ENCODE measurements around the gene PRPF38B.
"Not testable (repeated sequence)": the region's sequence is repeated elsewhere in the genome, so short reads cannot be mapped to it uniquely, and the experiment has no call there.

The PRPF38B gene

DNA sequence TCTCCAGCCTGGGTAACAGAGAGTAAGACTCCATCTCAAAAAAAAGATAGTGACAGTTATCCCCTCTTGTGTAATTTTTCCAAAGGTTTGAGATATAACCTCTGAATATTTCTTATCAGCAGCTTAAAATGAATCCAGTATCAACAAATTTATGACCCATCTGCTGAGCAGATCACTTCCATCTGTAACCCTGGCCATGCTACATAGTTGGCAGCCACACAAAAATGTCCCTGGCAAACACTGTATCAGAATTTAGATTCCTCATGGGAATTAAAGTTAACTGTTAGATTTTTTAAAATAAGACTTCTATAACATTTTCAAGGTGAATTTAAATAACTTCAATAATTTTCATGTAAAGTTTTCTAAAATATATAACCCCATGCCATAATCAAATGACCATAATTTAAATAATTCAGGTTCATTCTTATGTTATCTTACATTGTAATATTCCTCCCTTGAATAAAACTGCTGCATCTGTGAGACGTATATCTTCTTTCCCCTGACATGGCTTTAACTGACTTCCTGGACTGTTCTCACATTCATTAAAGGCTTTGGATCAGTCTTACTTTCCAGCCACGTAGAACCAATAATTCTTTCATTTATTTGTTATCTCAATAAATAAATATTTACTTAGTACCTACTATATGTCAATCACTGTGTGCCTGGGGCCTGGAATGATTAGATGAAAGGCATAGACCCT lies 5.3 kb upstream of the PRPF38B start:
- no peak for DNase-seq (ENCODE audit: insufficient read length)
- TF ChIP-seq POLR2AphosphoS5 (IDR thresholded peaks at IDR 0.05; ENCODE audit: low read depth, low read length) (no peak), TAF1 (IDR thresholded peaks at IDR 0.05; ENCODE audit: borderline replicate concordance, low read depth, low read length) (no peak), POLR2A (IDR thresholded peaks at IDR 0.05; ENCODE audit: low read depth, low read length) (no peak)
- FAIRE-seq, result no peak

DNA sequence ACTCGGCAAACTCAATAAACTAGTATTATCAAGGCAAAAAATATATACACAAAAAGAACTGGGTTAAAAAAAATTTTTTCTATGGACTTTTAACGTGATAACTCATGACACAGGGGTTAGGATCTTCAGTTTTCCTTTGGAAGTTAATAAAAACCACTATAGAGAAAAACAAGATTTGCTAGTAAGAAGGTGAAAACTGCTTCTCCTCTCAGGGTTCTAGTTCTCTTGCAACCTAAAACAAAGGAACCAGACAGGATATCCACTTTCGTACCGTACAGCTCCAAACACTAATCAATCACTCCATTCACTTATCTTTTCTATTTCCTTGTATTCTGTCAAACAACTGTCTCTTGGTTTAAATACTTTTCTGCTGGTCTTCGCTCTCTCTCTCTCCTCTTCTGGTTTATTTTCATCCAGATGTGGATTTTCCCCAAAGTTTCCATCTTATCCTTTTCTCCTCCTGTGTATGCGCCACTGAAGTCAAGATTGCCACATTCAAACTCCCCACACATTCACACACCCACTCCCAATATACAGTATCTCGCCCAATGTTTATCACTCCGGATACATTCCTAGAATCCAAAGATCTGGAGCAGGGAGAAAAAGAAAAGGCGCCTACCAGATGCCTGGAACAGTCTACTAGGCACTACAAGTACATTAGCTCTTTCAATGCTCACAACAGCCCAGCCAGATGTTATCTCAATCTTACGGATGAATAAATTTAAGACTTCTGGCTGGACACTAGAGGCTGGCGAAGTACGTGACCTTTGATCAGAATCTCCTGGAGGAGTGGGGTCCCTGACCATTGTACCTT lies 775 bp upstream of the PRPF38B start:
- FAIRE-seq (no peak), DNase-seq (ENCODE audit: insufficient read length) (no peak)
- TF ChIP-seq TAF1 (IDR thresholded peaks at IDR 0.05; ENCODE audit: borderline replicate concordance, low read depth, low read length) (no peak), POLR2A (IDR thresholded peaks at IDR 0.05; ENCODE audit: low read depth, low read length) (no peak), POLR2AphosphoS5 (IDR thresholded peaks at IDR 0.05; ENCODE audit: low read depth, low read length) (no peak)

DNA sequence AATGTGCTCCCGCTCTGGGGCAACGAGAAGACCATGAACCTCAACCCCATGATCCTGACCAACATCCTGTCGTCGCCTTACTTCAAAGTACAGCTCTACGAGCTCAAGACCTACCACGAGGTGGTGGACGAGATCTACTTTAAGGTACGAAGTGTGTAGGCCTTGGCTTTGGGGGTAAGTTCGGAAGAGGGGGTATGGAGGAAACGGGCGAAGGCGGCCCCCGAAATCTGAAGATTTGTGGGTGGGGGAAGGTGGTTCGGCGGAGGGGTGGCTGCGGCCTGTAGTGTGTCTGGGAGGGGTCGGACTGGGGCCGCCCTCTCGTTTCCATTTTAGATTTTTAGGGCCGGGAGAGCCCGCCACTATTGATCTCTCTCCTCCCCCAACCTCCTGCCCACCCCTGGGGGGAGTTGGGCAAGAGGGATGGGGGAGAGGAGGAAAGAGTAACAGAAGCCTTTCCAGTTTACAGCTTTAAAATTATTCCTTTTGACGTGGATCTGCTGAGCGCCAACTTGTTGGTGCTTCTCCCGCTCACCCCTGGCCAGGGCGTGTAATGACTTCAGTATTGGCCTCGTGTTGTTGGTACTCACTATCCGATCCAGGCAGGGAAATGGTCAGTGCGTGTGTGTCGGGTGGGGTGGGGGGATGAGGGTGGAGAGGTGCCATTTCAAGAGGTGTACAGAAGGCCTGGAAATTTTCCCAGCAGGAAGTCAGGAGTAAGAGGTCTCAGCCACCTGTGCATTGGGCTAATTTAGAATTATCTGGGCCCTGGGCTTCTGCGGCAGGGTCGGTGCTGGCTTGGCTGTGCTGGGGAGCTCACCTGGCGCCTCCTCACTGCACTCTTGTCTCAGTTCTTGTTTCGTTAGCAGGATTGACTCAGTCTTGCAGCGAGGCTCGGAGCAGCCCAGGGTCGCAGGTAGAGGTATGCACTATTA lies 880 bp downstream of the PRPF38B start:
- peak; percentile 70 for FAIRE-seq
- peak; percentile 49 for DNase-seq (ENCODE audit: insufficient read length)
- TF ChIP-seq POLR2AphosphoS5 (IDR thresholded peaks at IDR 0.05; ENCODE audit: low read depth, low read length) (no peak), POLR2A (IDR thresholded peaks at IDR 0.05; ENCODE audit: low read depth, low read length) (no peak), TAF1 (IDR thresholded peaks at IDR 0.05; ENCODE audit: borderline replicate concordance, low read depth, low read length) (no peak)

DNA sequence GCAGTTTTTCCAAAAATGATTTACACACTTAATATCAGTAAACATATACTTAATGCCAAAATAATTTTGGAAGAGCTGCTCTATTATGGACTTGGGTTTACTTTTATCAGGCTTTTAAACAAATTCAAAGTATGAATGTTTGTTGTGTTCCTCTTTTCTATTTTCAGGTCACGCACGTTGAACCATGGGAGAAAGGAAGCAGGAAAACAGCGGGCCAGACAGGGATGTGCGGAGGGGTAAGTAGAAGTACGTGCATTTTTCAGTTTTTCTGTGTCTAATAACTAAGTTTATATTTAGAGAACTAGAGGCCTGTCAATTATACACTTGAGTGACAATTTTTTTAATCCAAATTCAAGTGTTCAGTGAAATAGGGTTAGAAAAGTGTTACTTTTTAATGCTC lies 3.4 kb downstream of the PRPF38B start:
- no peak for FAIRE-seq
- DNase-seq (ENCODE audit: insufficient read length), result no peak
- TF ChIP-seq POLR2AphosphoS5 (IDR thresholded peaks at IDR 0.05; ENCODE audit: low read depth, low read length) (no peak), POLR2A (IDR thresholded peaks at IDR 0.05; ENCODE audit: low read depth, low read length) (no peak), TAF1 (IDR thresholded peaks at IDR 0.05; ENCODE audit: borderline replicate concordance, low read depth, low read length) (no peak)

DNA sequence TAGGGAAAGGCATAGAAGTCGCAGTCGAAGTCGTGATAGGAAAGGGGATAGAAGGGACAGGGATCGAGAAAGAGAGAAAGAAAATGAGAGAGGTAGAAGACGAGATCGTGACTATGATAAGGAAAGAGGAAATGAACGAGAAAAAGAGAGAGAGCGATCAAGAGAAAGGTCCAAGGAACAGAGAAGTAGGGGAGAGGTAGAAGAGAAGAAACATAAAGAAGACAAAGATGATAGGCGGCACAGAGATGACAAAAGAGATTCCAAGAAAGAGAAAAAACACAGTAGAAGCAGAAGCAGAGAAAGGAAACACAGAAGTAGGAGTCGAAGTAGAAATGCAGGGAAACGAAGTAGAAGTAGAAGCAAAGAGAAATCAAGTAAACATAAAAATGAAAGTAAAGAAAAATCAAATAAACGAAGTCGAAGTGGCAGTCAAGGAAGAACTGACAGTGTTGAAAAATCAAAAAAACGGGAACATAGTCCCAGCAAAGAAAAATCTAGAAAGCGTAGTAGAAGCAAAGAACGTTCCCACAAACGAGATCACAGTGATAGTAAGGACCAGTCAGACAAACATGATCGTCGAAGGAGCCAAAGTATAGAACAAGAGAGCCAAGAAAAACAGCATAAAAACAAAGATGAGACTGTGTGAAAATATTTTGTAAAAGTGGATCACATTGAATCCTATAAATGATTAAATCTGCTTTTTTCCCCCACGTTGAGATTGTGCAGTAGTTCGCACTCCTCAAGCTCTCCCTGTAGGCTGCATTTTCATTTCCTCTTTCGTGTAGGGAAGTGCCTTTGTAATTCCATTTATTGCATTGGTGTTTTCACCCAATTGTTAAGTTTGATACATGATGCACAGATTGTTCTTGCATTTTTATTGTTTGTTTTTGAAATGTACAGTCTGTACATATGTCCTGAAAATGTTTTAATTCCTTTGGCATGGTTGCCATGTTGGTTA lies 7.5 kb downstream of the PRPF38B start:
- FAIRE-seq (no peak), DNase-seq (ENCODE audit: insufficient read length) (no peak)
- TF ChIP-seq POLR2A (IDR thresholded peaks at IDR 0.05; ENCODE audit: low read depth, low read length), result no peak
- TF ChIP-seq POLR2AphosphoS5 (IDR thresholded peaks at IDR 0.05; ENCODE audit: low read depth, low read length), result no peak
- no peak for TF ChIP-seq TAF1 (IDR thresholded peaks at IDR 0.05; ENCODE audit: borderline replicate concordance, low read depth, low read length)

DNA sequence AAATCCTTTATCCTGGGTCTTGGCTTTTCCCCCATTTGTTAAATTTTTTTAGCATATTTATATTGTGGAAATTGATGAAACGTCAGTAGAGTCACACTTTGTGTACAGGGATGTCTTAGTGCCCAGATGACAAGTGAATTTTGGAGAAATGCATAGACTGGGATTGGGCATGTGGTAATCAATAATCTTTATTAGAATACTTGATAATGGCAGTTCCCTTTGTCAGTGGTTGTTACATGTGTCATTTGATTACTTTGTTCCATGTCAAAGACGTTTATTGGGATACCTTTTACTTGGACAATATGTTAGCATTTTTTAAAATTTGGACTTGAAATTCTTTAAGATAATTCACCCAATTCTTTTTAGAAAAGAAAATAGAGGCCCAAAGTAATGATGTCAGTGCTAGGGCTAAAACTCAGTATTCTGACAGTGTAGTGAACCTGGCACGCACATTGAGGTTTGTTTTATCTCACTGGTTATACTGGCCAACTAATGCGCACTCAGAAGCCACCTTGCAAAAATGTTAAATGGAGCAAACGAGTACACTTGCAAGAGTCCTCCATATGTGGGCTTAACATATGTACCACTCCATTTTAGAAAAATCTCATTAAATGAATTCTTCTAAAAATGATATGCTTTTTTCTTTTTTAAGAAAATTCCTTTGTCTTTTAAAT lies 9.2 kb downstream of the PRPF38B start:
- no peak; the same call in 1 of the 2 replicates for TF ChIP-seq POLR2AphosphoS5 (IDR thresholded peaks at IDR 0.05; ENCODE audit: low read depth, low read length)
- TF ChIP-seq POLR2A (IDR thresholded peaks at IDR 0.05; ENCODE audit: low read depth, low read length), result no peak
- no peak for TF ChIP-seq TAF1 (IDR thresholded peaks at IDR 0.05; ENCODE audit: borderline replicate concordance, low read depth, low read length)
- FAIRE-seq (no peak), DNase-seq (ENCODE audit: insufficient read length) (no peak)

DNA sequence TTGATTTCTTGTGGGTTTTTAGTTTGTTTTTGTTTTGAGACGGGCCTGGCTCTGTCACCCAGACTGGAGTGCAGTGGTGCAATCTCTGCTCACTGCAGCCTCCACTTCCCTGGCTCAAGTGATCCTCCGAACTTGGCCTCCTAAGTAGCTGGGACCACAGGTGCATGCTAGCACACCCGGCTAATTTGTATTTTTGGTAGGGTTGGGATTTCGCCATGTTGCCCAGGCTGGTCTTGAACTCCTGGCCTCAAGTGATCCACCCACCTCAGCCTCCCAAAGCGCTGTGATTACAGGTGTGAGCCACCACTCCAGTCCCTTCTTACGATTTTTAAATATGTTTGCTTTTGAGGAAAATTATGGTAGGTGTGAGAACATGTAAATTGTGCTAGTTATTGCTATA lies 10.0 kb downstream of the PRPF38B start:
- not testable (repeated sequence) for FAIRE-seq; DNase-seq (ENCODE audit: insufficient read length)
- TF ChIP-seq POLR2A (IDR thresholded peaks at IDR 0.05; ENCODE audit: low read depth, low read length) (peak; percentile 55), POLR2AphosphoS5 (IDR thresholded peaks at IDR 0.05; ENCODE audit: low read depth, low read length) (peak; percentile 86; the same call in 1 of the 2 replicates)

DNA sequence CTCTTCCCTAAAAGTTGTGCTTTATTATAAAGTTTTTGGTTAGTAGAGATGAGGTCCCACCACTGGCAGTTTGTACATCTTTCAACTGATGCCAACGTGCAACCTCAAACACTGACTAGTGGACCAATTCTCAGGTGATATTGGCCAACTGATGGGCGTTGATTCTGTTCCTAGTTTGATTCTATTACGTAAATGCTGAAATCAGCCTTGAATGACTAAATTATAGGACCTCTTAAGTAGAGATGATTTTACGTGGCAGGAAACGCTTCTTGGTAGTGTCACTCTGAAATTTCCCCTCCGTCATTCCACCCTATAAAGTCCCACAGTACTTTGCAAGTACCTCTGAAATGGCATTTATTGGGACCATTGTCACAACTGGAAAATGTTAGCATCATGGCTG lies 11.8 kb downstream of the PRPF38B start:
- DNase-seq (ENCODE audit: insufficient read length), result no peak
- FAIRE-seq, result no peak
- TF ChIP-seq POLR2A (IDR thresholded peaks at IDR 0.05; ENCODE audit: low read depth, low read length), result no peak
- TF ChIP-seq TAF1 (IDR thresholded peaks at IDR 0.05; ENCODE audit: borderline replicate concordance, low read depth, low read length), result no peak
- no peak for TF ChIP-seq POLR2AphosphoS5 (IDR thresholded peaks at IDR 0.05; ENCODE audit: low read depth, low read length)

DNA sequence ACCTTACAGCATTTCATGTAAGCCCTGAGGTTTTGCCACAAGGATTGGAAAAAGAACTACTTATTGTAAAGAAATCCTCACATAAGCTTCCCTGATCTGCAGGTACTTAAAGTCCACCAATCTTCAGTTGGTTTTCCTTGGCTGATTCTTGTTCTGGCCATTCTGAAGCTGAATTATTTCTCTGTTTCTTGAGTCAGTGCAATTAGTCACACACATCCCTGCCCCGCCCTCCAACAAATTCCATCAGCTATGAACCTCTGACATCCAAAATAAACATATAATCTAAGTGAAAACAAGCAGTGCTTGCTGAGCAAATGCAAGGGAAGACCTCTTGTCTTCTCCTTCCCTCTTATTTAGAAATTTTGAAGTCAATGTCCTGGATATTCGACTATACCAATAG lies 12.4 kb downstream of the PRPF38B start:
- FAIRE-seq (no peak), DNase-seq (ENCODE audit: insufficient read length) (no peak)
- TF ChIP-seq POLR2AphosphoS5 (IDR thresholded peaks at IDR 0.05; ENCODE audit: low read depth, low read length), result no peak
- TF ChIP-seq TAF1 (IDR thresholded peaks at IDR 0.05; ENCODE audit: borderline replicate concordance, low read depth, low read length), result no peak
- TF ChIP-seq POLR2A (IDR thresholded peaks at IDR 0.05; ENCODE audit: low read depth, low read length), result no peak

DNA sequence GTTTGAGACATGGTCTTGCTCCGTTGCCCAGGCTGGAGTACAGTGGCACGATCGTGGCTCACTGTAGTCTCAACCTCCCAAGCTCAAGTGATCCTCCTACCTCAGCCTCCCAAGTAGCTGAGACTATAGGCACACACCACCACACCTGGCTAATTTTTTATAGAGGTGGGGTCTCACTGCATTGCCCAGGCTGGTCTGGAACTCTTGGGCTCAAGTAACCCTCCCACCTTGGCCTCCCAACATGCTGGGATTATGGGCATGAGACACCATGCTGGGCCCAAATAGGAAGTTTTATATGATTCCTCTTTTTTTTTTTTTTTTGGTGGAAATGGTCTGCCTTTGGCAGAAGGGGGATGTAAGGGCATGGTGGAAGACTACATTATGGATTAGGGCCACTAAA lies 14.5 kb downstream of the PRPF38B start:
- no peak for TF ChIP-seq TAF1 (IDR thresholded peaks at IDR 0.05; ENCODE audit: borderline replicate concordance, low read depth, low read length)
- DNase-seq (ENCODE audit: insufficient read length) (no peak), FAIRE-seq (no peak)

Data from GM12892 (cell line).